T-helper 2 cell treated with Interferon-gamma antibody and Interleukin-4, amounts not matched to agents 5 μg/mL and 100 μg/mL, for 36 hours (primary cell): ENCODE data around the gene PADI4.
"Not testable (repeated sequence)": the region's sequence is repeated elsewhere in the genome, so short reads cannot be mapped to it uniquely, and the experiment has no call there.

Source experiments
- DNase-seq: peaks from one replicate; pipeline ENCODE4 v3.0.0; 2021; ENCODE audit warnings: low spot score
- H3K27ac Mint-ChIP-seq: one replicate; pipeline ENCODE4 v1.8.0; 2021; ENCODE audit warnings: mild to moderate bottlenecking, mixed read lengths
- H3K27me3 Mint-ChIP-seq: one replicate; pipeline ENCODE4 v1.8.0; 2021; ENCODE audit warnings: low read depth, mixed read lengths
- H3K36me3 Mint-ChIP-seq: one replicate; pipeline ENCODE4 v1.8.0; 2021; ENCODE audit warnings: low read depth, mixed read lengths
- H3K4me1 Mint-ChIP-seq: one replicate; pipeline ENCODE4 v1.8.0; 2021; ENCODE audit warnings: low read depth, mixed read lengths
- H3K4me3 Mint-ChIP-seq: one replicate; pipeline ENCODE4 v1.8.0; 2022; ENCODE audit warnings: mild to moderate bottlenecking, moderate library complexity, mixed read lengths
- H3K9me3 Mint-ChIP-seq: one replicate; pipeline ENCODE4 v1.8.0; 2021; ENCODE audit warnings: mixed read lengths

Gene PADI4

DNA sequence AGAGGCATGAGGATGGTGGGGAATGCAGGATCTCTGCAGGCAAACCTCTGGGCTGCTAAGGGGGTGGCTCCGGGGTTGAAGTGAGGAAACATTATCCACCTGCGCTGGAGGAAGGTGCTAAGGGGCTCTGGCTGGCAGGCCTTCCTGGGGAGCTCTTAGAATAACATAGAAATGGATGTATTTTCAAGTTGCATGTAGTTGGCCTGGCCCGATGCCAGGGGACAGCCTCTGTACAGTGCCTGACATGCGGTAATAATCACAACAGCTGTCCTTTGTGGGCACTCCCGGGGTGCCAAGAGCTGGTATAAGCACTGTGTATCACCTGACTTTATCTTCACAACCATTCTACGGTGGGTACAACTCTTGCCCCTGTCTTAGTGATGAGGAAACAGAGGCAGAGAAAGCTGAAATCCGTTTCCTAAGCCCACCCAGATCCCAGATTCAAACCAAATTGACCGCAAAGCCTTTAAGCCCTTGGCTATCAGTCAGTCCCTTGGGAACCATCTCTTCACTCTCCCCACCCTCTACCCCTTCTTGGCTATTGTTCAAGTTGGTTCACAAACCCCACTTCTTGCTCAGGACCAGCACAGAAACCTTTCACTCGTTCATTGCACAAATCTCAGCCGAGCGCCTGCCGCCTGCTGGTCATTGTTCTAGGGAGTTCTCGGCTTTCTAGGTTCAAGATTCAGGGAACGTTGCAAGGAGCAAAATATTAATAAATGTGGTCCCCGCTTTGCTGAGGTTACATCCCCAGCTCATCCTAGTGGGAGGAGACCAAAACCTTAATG, 30.9 kb downstream of the PADI4 start:
- no peak for DNase-seq
- Mint-ChIP-seq H3K4me3 (no peak overlapping the region), H3K27me3 (no peaks in the 10 kb centered on the region), H3K4me1 (no peaks in the 10 kb centered on the region), H3K27ac (no peak overlapping the region), H3K9me3 (no peaks in the 10 kb centered on the region), H3K36me3 (no peaks in the 10 kb centered on the region)

- no peaks in the 10 kb centered on the region for H3K36me3 Mint-ChIP-seq
- DNase-seq = no peak
- H3K27me3 Mint-ChIP-seq = no peaks in the 10 kb centered on the region
- no peak overlapping the region for H3K4me3 Mint-ChIP-seq
- no peak overlapping the region for H3K27ac Mint-ChIP-seq
- no peaks in the 10 kb centered on the region for H3K4me1 Mint-ChIP-seq
- no peaks in the 10 kb centered on the region for H3K9me3 Mint-ChIP-seq
These were observed 31.5 kb downstream of the PADI4 start for GRCh38 chr1:17339521-17339920.

GRCh38 chr1:17340358-17340757, 32.4 kb downstream of the PADI4 start:
- Mint-ChIP-seq H3K27ac (no peak overlapping the region), H3K36me3 (no peaks in the 10 kb centered on the region), H3K4me1 (no peaks in the 10 kb centered on the region), H3K27me3 (no peaks in the 10 kb centered on the region), H3K4me3 (no peak overlapping the region), H3K9me3 (no peaks in the 10 kb centered on the region)
- DNase-seq = no peak

DNA sequence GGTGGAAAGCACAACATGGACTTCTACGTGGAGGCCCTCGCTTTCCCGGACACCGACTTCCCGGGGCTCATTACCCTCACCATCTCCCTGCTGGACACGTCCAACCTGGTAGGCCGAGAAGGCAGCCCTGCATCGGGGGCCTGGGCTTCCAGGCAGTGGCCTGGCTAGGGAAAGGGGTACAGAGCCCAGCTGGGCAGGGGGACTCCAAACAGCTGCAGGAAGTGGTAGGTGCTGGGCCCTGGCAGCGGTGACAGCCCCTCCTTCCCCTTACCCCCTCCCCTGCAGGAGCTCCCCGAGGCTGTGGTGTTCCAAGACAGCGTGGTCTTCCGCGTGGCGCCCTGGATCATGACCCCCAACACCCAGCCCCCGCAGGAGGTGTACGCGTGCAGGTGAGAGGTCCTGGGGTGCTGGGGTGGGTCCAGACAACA, 34.0 kb downstream of the PADI4 start:
- no peak overlapping the region for H3K27ac Mint-ChIP-seq
- DNase-seq = no peak
- H3K4me1 Mint-ChIP-seq = no peaks in the 10 kb centered on the region
- no peaks in the 10 kb centered on the region for H3K36me3 Mint-ChIP-seq
- no peaks in the 10 kb centered on the region for H3K27me3 Mint-ChIP-seq
- H3K9me3 Mint-ChIP-seq = no peaks in the 10 kb centered on the region
- H3K4me3 Mint-ChIP-seq = no peak overlapping the region

- not testable (repeated sequence) for H3K9me3 Mint-ChIP-seq, DNase-seq, H3K27me3 Mint-ChIP-seq, H3K27ac Mint-ChIP-seq, H3K4me3 Mint-ChIP-seq, H3K4me1 Mint-ChIP-seq, H3K36me3 Mint-ChIP-seq
These were observed 37.5 kb downstream of the PADI4 start for GRCh38 chr1:17345506-17345905.

DNA sequence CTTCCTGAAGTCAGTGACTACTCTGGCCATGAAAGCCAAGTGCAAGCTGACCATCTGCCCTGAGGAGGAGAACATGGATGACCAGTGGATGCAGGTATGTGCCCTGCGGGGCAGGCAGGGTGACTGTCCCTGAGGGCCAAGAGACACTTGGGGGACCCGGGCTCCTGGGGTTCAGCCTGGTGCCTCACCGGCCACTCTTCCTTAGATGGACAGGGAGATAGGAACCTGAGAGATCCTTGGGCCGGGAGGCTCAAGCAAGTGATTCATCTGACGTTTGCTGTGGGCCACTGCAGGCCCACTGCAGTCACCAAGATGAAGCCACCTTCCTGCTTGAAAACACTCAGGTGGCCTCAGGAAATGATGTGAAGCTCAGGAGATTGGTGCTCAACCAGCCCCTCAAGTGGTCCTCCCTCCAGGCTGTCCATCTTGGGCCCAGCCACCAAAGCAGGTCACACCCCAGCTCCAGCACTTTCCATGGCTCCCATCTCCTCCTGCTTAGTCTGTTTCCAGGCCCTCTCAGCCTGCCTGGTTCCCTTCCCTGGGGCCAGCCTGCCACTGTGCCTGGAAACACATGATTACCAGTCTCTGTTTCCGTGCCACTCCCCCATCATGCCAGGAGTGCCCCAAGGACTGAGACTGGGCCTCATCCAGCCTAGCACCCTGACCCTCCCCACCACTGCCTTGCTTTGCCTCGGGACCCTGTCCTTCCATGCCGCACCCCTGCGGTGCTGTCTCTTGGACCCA, 38.2 kb downstream of the PADI4 start:
- Mint-ChIP-seq H3K4me1 (peaks cover 2% of the 10 kb centered on the region), H3K27me3 (no peaks in the 10 kb centered on the region), H3K36me3 (no peaks in the 10 kb centered on the region), H3K27ac (no peak overlapping the region), H3K9me3 (no peaks in the 10 kb centered on the region), H3K4me3 (no peak overlapping the region)
- DNase-seq = no peak

DNA sequence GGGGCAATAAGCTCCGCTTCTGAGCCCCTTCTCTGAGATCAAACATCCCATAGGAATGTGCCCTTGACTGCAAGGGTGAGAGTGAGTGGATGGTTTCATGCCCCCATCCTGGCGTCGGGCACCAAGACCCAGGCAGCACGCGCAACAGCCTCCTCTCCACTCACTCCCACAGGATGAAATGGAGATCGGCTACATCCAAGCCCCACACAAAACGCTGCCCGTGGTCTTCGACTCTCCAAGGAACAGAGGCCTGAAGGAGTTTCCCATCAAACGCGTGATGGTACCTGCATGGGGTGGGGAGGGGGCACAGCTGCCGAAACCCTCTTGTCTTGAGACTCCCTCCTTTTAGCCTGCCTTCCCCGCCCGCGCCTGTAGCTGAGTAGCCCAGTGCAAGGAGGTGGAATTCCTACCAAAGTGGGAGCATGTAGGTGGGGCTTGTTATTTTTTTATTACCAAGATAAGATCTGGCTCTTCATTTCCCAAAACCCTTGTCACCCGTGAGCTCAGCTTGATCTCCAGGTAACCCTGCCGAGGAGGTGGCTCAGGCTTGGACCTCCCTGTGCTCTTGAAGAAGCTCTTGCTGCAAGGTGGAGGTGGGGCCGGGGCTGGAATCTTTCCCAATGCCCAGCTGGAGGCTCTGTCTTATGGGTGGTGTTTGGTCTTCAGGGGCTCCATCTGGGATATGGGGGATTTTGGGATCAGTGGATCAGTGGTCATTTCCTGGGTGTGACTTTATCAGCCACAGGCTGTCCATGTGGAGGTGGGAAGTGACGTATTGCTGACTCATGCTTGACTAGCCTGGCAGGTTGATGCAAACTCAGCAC, 40.0 kb downstream of the PADI4 start:
- Mint-ChIP-seq H3K36me3 (no peaks in the 10 kb centered on the region), H3K9me3 (no peaks in the 10 kb centered on the region), H3K27ac (no peak overlapping the region), H3K4me1 (peaks cover 2% of the 10 kb centered on the region), H3K27me3 (no peaks in the 10 kb centered on the region), H3K4me3 (no peak overlapping the region)
- no peak for DNase-seq

DNA sequence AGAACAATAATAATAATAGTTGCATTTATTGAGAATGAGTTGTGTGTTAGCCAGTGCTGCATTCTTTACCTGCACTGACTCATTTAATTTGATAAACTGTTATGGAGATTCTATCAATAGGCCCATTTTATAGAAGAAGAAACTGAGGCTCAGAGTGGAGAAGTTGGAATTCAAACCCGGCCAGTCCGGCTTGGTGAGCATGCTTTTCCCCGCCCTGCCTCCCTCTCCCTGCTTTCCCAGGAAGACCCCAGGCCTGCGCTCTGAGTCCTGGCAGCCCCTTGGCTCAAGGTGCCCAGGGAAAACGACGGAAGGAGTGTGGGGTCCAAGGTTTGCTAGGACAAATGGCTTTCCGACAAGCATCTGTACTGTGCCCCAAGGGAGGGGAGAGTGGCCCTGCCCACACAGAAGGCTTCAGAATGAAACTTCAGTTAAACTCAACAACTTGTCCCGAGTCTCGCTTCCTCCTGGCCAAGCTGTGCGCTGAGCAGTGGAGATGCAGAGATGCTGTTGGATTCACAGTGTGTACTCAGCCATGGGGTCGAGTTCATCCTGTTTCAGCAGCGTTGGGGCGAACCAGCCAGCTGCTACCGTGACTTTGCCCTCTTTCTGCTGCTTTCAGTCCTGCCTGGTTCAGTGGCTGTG, 40.7 kb downstream of the PADI4 start:
- no peak overlapping the region for H3K27ac Mint-ChIP-seq
- no peaks in the 10 kb centered on the region for H3K36me3 Mint-ChIP-seq
- H3K4me3 Mint-ChIP-seq = no peak overlapping the region
- no peak for DNase-seq
- H3K9me3 Mint-ChIP-seq = no peaks in the 10 kb centered on the region
- H3K27me3 Mint-ChIP-seq = no peaks in the 10 kb centered on the region
- H3K4me1 Mint-ChIP-seq = peaks cover 2% of the 10 kb centered on the region

DNA sequence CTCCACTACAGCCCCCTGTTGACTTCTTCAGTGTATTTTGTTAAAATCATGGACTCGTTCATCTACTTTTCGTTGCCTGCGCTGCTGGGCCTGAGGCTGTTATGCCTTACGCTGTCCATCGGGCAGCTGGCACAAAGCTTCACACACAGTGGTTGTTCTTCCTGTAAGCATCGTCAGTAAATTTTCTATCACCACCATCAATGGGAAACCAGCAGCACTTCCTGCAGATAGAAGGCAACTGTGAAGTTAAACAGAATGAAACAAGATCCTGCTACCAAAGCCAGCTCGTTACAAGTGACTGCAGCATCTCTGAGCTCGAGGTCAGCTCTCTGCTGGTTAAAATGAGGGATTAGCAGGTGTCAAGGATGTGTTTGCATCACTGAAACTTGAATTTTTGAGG, 42.1 kb downstream of the PADI4 start:
- DNase-seq = no peak
- Mint-ChIP-seq H3K27me3 (no peaks in the 10 kb centered on the region), H3K27ac (no peak overlapping the region), H3K9me3 (no peaks in the 10 kb centered on the region), H3K36me3 (no peaks in the 10 kb centered on the region), H3K4me3 (no peak overlapping the region), H3K4me1 (peaks cover 2% of the 10 kb centered on the region)

GRCh38 chr1:17350928-17351446, 43.0 kb downstream of the PADI4 start:
- H3K27ac Mint-ChIP-seq = no peak overlapping the region

GRCh38 chr1:17351598-17352324, 43.8 kb downstream of the PADI4 start:
- no peak overlapping the region for H3K4me3 Mint-ChIP-seq
- H3K27ac Mint-ChIP-seq = no peak overlapping the region
- no peaks in the 10 kb centered on the region for H3K27me3 Mint-ChIP-seq

More at GRCh38 chr1:17350928-17351446, 43.0 kb downstream of the PADI4 start:
- no peak for DNase-seq
- Mint-ChIP-seq H3K4me3 (no peak overlapping the region), H3K27me3 (no peaks in the 10 kb centered on the region), H3K36me3 (no peaks in the 10 kb centered on the region), H3K4me1 (peaks cover 2% of the 10 kb centered on the region), H3K9me3 (no peaks in the 10 kb centered on the region)

DNA sequence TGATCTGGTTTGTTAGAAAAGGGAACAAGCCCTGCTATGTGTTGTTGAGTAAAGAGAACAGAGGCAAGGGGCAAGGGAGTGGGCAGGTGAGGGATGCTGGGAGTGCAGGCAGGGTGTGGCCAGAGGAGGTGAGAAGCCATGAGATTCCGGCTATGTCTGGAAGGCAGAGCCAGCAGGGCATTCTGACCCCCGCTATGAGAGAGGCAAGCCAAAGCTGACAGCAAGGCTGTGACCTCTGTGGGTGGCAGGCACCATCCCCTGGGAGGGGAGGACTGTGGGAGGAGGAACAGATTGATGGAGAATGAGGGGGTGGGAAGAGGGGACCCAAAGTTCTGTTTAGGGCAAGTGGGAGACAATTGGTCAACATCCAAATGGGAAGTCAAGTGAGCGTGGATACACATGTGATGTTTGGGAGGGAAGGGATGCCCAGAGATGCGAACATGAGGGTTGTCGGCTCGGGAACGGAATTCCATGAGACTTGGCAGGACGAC, 44.5 kb downstream of the PADI4 start:
- Mint-ChIP-seq H3K36me3 (no peaks in the 10 kb centered on the region), H3K4me3 (no peak overlapping the region), H3K27ac (no peak overlapping the region), H3K27me3 (no peaks in the 10 kb centered on the region), H3K4me1 (peaks cover 4% of the 10 kb centered on the region), H3K9me3 (no peaks in the 10 kb centered on the region)
- DNase-seq = no peak

More at GRCh38 chr1:17351598-17352324, 43.8 kb downstream of the PADI4 start:
- no peaks in the 10 kb centered on the region for H3K9me3 Mint-ChIP-seq
- no peaks in the 10 kb centered on the region for H3K36me3 Mint-ChIP-seq
- no peak for DNase-seq
- H3K4me1 Mint-ChIP-seq = peaks cover 4% of the 10 kb centered on the region

DNA sequence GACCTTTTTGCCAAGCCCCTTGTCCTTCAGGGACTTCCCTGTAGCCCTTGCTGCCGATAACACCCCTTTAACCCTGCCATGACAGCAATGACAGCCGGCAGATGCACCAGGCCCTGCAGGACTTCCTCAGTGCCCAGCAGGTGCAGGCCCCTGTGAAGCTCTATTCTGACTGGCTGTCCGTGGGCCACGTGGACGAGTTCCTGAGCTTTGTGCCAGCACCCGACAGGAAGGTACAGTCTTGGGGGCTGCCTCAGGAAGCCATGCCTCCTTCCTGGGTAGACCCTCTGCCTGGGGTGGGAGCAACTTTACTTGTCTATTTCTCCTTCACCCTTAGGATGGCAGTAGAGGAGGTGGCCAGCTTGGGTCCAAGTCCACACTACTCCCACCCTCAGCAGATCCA, 47.9 kb downstream of the PADI4 start:
- Mint-ChIP-seq H3K27ac (no peak overlapping the region), H3K36me3 (no peaks in the 10 kb centered on the region), H3K4me1 (peaks cover 2% of the 10 kb centered on the region), H3K4me3 (no peak overlapping the region), H3K27me3 (no peaks in the 10 kb centered on the region), H3K9me3 (no peaks in the 10 kb centered on the region)
- DNase-seq = no peak
